ENCODE results near the gene MYPOP. TPM values are rescaled to one million over a fixed set of nuclear protein-coding genes. Genes with fewer than 3 reads are reported as not detected.

MYPOP gene
- total and polyA plus RNA-seq, 4 donors, result 0.70 to 3.0 (median 1.3) TPM

GRCh38 chr19:45876161-45876410, 26.3 kb downstream of the MYPOP start:
- no peaks in the 10 kb centered on the region for H3K9me3 ChIP-seq (ENCODE audit: control insufficient read depth in 4 of 4, low read length in 3 of 4)
- peak overlapping the region in 1 of 3 donors; percentile 38 for H3K4me3 ChIP-seq (ENCODE audit: low read depth in 1 of 3, low read length in 3 of 3)
- no peaks in the 10 kb centered on the region for H3K27me3 ChIP-seq (ENCODE audit: control insufficient read depth in 4 of 4, insufficient read depth in 4 of 4, low read length in 3 of 4)
- no peak for DNase-seq (ENCODE audit: low spot score)
- WGBS, result 42% methylated on average over 4 of the region's 4 CpGs
- peaks cover 0 to 4% (median 1%) of the 10 kb centered on the region in 4 donors for H3K36me3 ChIP-seq (ENCODE audit: control insufficient read depth in 4 of 4, insufficient read depth in 3 of 4, low read depth in 1 of 4, low read length in 3 of 4)
- peak overlapping the region in 1 of 2 donors; percentile 78 for H3K9ac ChIP-seq (ENCODE audit: low read depth in 1 of 2, low read length in 2 of 2)
- H3K27ac ChIP-seq (ENCODE audit: low read depth in 1 of 2, low read length in 2 of 2), result peak overlapping the region; percentile 89 to 94
- TF ChIP-seq GABPA (IDR thresholded peaks at IDR 0.05 in 1 of 2, conservative IDR thresholded peaks at IDR 0.05 in 1 of 2), result no peak
- no peak for TF ChIP-seq NR2F2 (IDR thresholded peaks at IDR 0.05)
- TF ChIP-seq YY1 (IDR thresholded peaks at IDR 0.05), result no peak
- TF ChIP-seq, protein P1, sequence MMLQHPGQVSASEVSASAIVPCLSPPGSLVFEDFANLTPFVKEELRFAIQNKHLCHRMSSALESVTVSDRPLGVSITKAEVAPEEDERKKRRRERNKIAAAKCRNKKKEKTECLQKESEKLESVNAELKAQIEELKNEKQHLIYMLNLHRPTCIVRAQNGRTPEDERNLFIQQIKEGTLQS (IDR thresholded peaks at IDR 0.05), result no peak
- TF ChIP-seq SP1 (IDR thresholded peaks at IDR 0.05), result no peak
- no peak for TF ChIP-seq FOXA2 (IDR thresholded peaks at IDR 0.05)
- TF ChIP-seq, protein P2, sequence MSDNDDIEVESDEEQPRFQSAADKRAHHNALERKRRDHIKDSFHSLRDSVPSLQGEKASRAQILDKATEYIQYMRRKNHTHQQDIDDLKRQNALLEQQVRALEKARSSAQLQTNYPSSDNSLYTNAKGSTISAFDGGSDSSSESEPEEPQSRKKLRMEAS (IDR thresholded peaks at IDR 0.05), result no peak
- TF ChIP-seq HNF4A (conservative IDR thresholded peaks at IDR 0.05), result no peak
- TF ChIP-seq EGR1 (IDR thresholded peaks at IDR 0.05; ENCODE audit: low read depth in 2 of 2), result no peak
- TF ChIP-seq RXRA (IDR thresholded peaks at IDR 0.05), result no peak
- no peak for TF ChIP-seq TAF1 (conservative IDR thresholded peaks at IDR 0.05)
- TF ChIP-seq, protein P3, sequence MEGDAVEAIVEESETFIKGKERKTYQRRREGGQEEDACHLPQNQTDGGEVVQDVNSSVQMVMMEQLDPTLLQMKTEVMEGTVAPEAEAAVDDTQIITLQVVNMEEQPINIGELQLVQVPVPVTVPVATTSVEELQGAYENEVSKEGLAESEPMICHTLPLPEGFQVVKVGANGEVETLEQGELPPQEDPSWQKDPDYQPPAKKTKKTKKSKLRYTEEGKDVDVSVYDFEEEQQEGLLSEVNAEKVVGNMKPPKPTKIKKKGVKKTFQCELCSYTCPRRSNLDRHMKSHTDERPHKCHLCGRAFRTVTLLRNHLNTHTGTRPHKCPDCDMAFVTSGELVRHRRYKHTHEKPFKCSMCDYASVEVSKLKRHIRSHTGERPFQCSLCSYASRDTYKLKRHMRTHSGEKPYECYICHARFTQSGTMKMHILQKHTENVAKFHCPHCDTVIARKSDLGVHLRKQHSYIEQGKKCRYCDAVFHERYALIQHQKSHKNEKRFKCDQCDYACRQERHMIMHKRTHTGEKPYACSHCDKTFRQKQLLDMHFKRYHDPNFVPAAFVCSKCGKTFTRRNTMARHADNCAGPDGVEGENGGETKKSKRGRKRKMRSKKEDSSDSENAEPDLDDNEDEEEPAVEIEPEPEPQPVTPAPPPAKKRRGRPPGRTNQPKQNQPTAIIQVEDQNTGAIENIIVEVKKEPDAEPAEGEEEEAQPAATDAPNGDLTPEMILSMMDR (IDR thresholded peaks at IDR 0.05; ENCODE audit: low read depth, low read length, missing input control), result no peak
- no peak for TF ChIP-seq REST (IDR thresholded peaks at IDR 0.05)
- no peak for TF ChIP-seq FOXA1 (IDR thresholded peaks at IDR 0.05)
- TF ChIP-seq ZBTB33 (IDR thresholded peaks at IDR 0.05), result no peak
- TF ChIP-seq HNF4G (IDR thresholded peaks at IDR 0.05), result no peak
- TF ChIP-seq JUND (IDR thresholded peaks at IDR 0.05), result no peak
- TF ChIP-seq RAD21 (IDR thresholded peaks at IDR 0.05), result no peak
- peaks cover 18 to 75% (median 46%) of the 10 kb centered on the region in 4 donors for H3K4me1 ChIP-seq (ENCODE audit: control insufficient read depth in 4 of 4, insufficient read depth in 4 of 4, low read length in 3 of 4)
